Heart right ventricle (tissue), 16 donors: ENCODE data around the gene DNAJB1. TPM values are rescaled to one million over a fixed set of nuclear protein-coding genes. Genes with fewer than 3 reads are reported as not detected.
"Not testable (repeated sequence)": the region's sequence is repeated elsewhere in the genome, so short reads cannot be mapped to it uniquely, and the experiment has no call there.

ENCODE experiments used
- ATAC-seq, 8 donors: fragments of 200-7000 bp; cut with Tn5 transposase; one replicate each; pipeline ENCODE4 v1.9.1; 2020; ENCODE audit warnings: mild to moderate bottlenecking in 8 of 8, moderate library complexity in 8 of 8, moderate number of reproducible peaks in 1 of 8
- DNase-seq, 2 donors: peaks; one replicate each; pipeline ENCODE4 v3.0.0-alpha.2; 2020
- H3K27ac ChIP-seq, 10 donors: fragments of 200-600 bp; sonication (generic) in 2 of 10; one replicate each; pipeline versions ENCODE4 v1.5.0 to v1.8.0; 2020 to 2022; ENCODE audit warnings: mild to moderate bottlenecking in 3 of 10
- H3K27me3 ChIP-seq, 7 donors: fragments of 200-600 bp; one replicate each; pipeline ENCODE4 v1.8.0; 2021 to 2022; ENCODE audit warnings: mild to moderate bottlenecking in 2 of 7
- H3K36me3 ChIP-seq, 9 donors: fragments of 200-600 bp; sonication (generic) in 1 of 9; one replicate each; pipeline versions ENCODE4 v1.5.0 to v1.8.0; 2020 to 2022; ENCODE audit warnings: mild to moderate bottlenecking in 2 of 9
- H3K4me1 ChIP-seq, 9 donors: fragments of 200-600 bp; sonication (generic) in 1 of 9; one replicate each; pipeline versions ENCODE4 v1.5.0 to v1.8.0; 2020 to 2022; ENCODE audit warnings: mild to moderate bottlenecking in 4 of 9
- H3K4me3 ChIP-seq, 10 donors: fragments of 200-600 bp; sonication (generic) in 2 of 10; one replicate each; pipeline versions ENCODE4 v1.5.0 to v1.8.0; 2020 to 2022; ENCODE audit warnings: mild to moderate bottlenecking in 7 of 10, moderate library complexity in 2 of 10
- H3K9me3 ChIP-seq, 11 donors: fragments of 200-600 bp in 10 of 11; sonication (generic) in 2 of 11; one replicate each; pipeline versions ENCODE4 v1.5.0 to v1.8.0; 2013 to 2022; ENCODE audit warnings: mild to moderate bottlenecking in 2 of 11, control low read depth in 1 of 11, moderate library complexity in 1 of 11
- WGBS, 2 donors: extraction: QIAGEN DNeasy Blood & Tissue Kit; methylation state at CpG; one replicate each; pipeline ENCODE4 v1.1.7; 2013; ENCODE audit warnings: inconsistent platforms in 1 of 2; 5-methylcytosine and 5-hydroxymethylcytosine counted together
- intact Hi-C, 10 donors: fragments of 100-400 bp; cut with DNase I; formaldehyde crosslinking; loops; one replicate each; pipeline versions ENCODE4 v1.11.1 to v1.14.2; 2022
- polyA plus RNA-seq, 2 donors: library from polyadenylated mRNA; stranded (reverse); fragments of 200-250 nt; gene quantifications; one replicate each; pipeline ENCODE4 v1.2.3, GENCODE V29; 2013
- total RNA-seq, 10 donors: library from RNA; stranded (reverse); fragmentation: NEBNext Ultra II Directional in 3 of 10; extraction: Animal tissue kit (Norgen Biotek cat#: 25700) in 3 of 10; gene quantifications; one replicate each; pipeline versions ENCODE4 v1.2.1 to v1.2.4, GENCODE V29; 2021 to 2023
- TF ChIP-seq, protein P1 (sequence below), 9 donors: fragments of 200-600 bp; sonication (generic) in 2 of 9; IDR thresholded peaks; one replicate each; pipeline versions ENCODE4 v1.5.0 to v1.8.0; 2021 to 2022; ENCODE audit warnings: antibody characterized with exemption in 9 of 9, mild to moderate bottlenecking in 5 of 9, moderate library complexity in 1 of 9
- donor health status: Arrhythmogenic right ventricular cardiomyopathy.
- donor health status: ischemic (EF 13 %, LVEDD 7.1; RV severe dilation, severe dysfunction).
- donor health status: healthy with polysubstance abuse.
- donor health status: DM: no; HTN: yes; CAD: no.
- donor health status: DM: no; HTN: no; CAD: no.
- donor health status: ischemic (EF 25% LVEDD 6.9; RV normal size, moderate dysfunction).
- donor health status: ischemic (EF 25% LVEDD 5.7; RV mildly dilated, moderate dysfunction).
- donor health status: healthy.
- donor health status: DM: yes; HTN: yes; CAD: no.
- donor health status: Ischemic cardiomyopathy.
- donor health status: ischemic (EF 35%, LVEDD 5.7; RV mildly dilated, moderate dysfunction).
- donor health status: nonischemic (EF 11% LVEDD 7.7; RV severe dilation, severe dysfunction).
- donor health status: DM: yes; HTN: yes; CAD: no.
- donor health status: PGD.
- donor health status: ischemic (EF 29% LVEDD 5.4; RV normal size, mild dysfunction).
- donor health status: nonischemic (EF 23%, LVEDD 6.1; RV moderate dilation, normal function).

The DNAJB1 gene
- total and polyA plus RNA-seq, 12 donors: 23.6 to 99.0 (median 44.6) TPM

DNA sequence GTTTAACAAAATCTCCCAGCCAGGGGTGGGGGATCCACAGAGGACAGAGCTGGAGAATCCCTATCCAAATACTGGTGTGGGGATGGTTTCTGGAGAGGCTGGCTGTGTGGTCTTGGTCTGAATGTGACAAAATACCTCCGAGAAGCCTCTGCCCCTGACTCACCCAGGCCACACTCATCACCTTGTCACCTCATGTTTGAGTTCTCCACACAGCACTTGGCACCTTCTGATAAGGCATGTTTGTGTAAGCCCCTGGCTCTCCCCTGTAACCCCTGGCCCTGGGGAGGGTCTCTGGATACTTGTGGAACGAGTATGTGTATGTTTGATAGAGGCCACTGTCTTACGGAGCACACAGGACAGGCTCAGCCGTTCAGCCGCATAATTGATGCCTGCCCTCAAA, 25.9 kb upstream of the DNAJB1 start:
- H3K4me3 ChIP-seq: no peak overlapping the region
- ATAC-seq (no peak), DNase-seq (no peak)
- WGBS, 2 donors: 80% methylated on average over 5 of the region's 5 CpGs
- H3K27me3 ChIP-seq: no peaks in the 10 kb centered on the region
- peaks cover 0 to 20% (median 0%) of the 10 kb centered on the region in 9 donors for H3K36me3 ChIP-seq
- H3K27ac ChIP-seq: peak overlapping the region in 1 of 10 donors; percentile 0
- TF ChIP-seq, protein P1, sequence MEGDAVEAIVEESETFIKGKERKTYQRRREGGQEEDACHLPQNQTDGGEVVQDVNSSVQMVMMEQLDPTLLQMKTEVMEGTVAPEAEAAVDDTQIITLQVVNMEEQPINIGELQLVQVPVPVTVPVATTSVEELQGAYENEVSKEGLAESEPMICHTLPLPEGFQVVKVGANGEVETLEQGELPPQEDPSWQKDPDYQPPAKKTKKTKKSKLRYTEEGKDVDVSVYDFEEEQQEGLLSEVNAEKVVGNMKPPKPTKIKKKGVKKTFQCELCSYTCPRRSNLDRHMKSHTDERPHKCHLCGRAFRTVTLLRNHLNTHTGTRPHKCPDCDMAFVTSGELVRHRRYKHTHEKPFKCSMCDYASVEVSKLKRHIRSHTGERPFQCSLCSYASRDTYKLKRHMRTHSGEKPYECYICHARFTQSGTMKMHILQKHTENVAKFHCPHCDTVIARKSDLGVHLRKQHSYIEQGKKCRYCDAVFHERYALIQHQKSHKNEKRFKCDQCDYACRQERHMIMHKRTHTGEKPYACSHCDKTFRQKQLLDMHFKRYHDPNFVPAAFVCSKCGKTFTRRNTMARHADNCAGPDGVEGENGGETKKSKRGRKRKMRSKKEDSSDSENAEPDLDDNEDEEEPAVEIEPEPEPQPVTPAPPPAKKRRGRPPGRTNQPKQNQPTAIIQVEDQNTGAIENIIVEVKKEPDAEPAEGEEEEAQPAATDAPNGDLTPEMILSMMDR (IDR thresholded peaks at IDR 0.05): no peak
- intact Hi-C loops: no loop called here
- peaks cover 0 to 40% (median 20%) of the 10 kb centered on the region in 9 donors for H3K4me1 ChIP-seq
- H3K9me3 ChIP-seq: no peaks in the 10 kb centered on the region

DNA sequence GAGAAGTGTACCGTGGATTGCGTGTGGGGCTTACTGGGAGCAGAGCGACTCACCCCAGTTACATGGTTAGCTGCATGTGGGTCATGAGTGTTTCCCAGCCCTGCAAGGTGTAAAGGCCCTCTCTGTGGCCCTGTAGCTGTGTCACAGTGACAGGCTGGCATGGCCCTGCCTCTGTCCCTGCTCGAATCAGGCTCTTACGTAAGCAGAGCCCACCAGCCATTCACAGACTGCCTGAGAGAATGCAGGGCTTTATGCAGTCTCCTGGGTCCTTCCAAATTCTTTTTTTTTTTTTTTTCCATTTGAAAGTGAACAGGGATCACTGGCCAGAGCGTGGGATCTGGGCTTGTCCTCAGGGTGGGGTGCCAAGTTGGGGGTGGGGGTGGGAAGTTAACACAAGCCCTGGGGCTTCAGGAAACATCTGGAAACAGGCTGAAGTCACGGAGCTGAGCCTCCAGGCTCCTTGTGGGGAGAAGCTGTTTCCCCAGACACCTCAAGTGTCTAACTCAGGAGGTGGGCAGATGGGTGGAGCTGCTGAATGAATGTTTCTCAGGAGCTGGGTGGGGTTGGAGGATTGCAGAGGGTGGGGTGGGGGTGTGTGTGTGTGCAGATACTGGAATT, 24.6 kb upstream of the DNAJB1 start:
- H3K27ac ChIP-seq: peak overlapping the region; percentile 14 to 72 (median 51)
- peak in 7 of 8 donors; percentile 56 to 73 (median 61) for ATAC-seq

DNA sequence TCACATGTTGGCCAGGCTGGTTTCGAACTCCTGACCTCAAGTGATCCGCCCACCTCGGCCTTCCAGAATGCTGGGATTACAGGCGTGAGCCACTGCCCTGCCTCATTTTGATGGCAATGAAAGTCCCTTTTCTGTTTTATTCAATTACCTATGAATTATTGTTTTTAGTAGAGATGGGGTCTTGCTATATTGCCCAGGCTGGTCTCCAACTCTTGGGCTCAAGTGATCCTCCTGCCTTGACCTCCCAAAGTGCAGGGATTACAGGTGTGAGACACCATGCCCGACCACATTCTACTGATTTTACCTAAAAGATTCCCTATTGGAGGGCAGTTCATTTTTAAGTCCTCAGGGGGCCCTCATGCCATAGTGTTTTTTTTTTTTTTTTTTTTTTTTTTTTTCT, 23.8 kb upstream of the DNAJB1 start:
- 76 to 88% methylated on average over 5 of the region's 5 CpGs for WGBS, 2 donors
- peaks cover 0 to 11% (median 0%) of the 10 kb centered on the region in 9 donors for H3K36me3 ChIP-seq
- H3K4me3 ChIP-seq, ATAC-seq, intact Hi-C loops, H3K9me3 ChIP-seq, H3K27me3 ChIP-seq, DNase-seq: not testable (repeated sequence)
- peak overlapping the region in 2 of 10 donors; percentile 56 to 65 for H3K27ac ChIP-seq
- H3K4me1 ChIP-seq: peaks cover 0 to 50% (median 24%) of the 10 kb centered on the region in 9 donors

More for the DNA sequence above, 24.6 kb upstream of the DNAJB1 start:
- TF ChIP-seq, protein P1 (IDR thresholded peaks at IDR 0.05): no peak
- 38 to 46% methylated on average over 7 of the region's 7 CpGs for WGBS, 2 donors
- Histone ChIP-seq H3K36me3 (peaks cover 0 to 12% (median 0%) of the 10 kb centered on the region in 9 donors), H3K4me3 (no peak overlapping the region), H3K4me1 (peaks cover 0 to 44% (median 22%) of the 10 kb centered on the region in 9 donors), H3K9me3 (no peaks in the 10 kb centered on the region), H3K27me3 (no peaks in the 10 kb centered on the region)
- intact Hi-C loops: no loop called here
- DNase-seq: peak in 1 of 2 donors; percentile 41

DNA sequence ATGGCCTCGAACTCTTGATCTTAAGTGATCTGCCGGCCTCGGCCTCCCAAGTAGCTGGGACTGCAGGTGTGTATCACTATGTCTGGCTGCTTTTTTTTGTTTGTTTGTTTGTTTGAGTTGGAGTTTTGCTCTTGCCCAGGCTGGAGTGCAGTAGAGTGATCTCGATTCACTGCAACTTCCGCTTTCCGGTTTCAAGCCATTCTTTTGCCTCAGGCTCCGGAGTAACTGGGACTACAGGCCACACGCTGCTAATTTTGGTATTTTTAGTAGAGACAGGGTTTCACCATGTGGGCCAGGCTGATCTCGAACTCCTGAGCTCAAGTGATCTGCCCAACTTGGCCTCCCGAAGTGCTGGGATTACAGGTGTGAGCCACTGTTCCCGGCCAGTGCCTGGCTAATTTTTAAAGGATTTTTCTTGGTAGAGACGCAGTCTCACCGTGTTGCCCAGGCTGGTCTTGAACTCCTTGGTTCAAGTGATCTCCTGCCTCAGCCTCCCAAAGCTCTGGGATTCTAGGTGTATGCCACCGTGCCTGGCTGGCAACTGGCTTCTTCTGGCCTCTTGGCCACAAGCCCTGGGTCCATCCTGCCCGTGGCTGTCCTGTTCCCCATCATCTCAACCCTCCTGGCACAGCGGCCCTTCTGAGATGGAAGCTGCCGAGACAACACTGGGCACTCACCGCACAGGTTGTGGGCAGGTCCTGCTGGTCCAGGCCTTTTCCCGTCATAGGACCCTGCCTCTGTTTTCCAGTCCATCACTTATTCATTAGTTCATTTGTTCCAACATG, 22.7 kb upstream of the DNAJB1 start:
- intact Hi-C loops: no loop called here
- ATAC-seq (no peak), DNase-seq (no peak)
- Histone ChIP-seq H3K27me3 (no peaks in the 10 kb centered on the region), H3K27ac (no peak overlapping the region), H3K9me3 (no peaks in the 10 kb centered on the region), H3K4me1 (peaks cover 0 to 53% (median 24%) of the 10 kb centered on the region in 9 donors), H3K36me3 (peaks cover 0 to 4% (median 0%) of the 10 kb centered on the region in 9 donors), H3K4me3 (no peak overlapping the region)
- 90 to 91% methylated on average over 19 of the region's 19 CpGs for WGBS, 2 donors
- TF ChIP-seq, protein P1 (IDR thresholded peaks at IDR 0.05): no peak
